ENCODE data around the gene HBG1.

DNA sequence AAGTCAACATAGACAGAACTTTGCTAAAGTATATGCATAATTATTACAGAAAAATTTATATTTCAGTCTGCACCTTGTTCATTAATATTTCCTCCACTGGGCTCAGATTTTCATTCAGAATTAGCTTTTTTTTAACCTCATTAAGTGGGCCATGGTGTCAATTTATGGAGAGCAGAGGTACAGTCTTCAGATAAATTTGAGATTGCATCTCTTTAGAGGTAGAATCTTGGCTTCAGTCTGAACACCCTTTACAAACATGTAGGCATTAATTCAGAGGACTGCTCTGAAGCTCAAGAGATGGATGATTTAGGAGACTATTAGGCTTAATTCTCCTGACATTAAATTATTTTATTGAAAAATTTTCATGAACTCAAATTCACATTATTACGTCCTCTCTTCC lies 19.4 kb downstream of the HBG1 start:
- TF ChIP-seq CTCF (IDR thresholded peaks at IDR 0.05 in 2 of 3, conservative IDR thresholded peaks at IDR 0.05 in 1 of 3; ENCODE audit: control insufficient read depth in 2 of 3, extremely low read depth in 1 of 3, insufficient read depth in 1 of 3, low read depth in 3 of 3, low read length in 3 of 3) = no peak
- TF ChIP-seq TAF1 (IDR thresholded peaks at IDR 0.05; ENCODE audit: borderline replicate concordance, low read depth, low read length) = no peak
- TF ChIP-seq, protein P1, sequence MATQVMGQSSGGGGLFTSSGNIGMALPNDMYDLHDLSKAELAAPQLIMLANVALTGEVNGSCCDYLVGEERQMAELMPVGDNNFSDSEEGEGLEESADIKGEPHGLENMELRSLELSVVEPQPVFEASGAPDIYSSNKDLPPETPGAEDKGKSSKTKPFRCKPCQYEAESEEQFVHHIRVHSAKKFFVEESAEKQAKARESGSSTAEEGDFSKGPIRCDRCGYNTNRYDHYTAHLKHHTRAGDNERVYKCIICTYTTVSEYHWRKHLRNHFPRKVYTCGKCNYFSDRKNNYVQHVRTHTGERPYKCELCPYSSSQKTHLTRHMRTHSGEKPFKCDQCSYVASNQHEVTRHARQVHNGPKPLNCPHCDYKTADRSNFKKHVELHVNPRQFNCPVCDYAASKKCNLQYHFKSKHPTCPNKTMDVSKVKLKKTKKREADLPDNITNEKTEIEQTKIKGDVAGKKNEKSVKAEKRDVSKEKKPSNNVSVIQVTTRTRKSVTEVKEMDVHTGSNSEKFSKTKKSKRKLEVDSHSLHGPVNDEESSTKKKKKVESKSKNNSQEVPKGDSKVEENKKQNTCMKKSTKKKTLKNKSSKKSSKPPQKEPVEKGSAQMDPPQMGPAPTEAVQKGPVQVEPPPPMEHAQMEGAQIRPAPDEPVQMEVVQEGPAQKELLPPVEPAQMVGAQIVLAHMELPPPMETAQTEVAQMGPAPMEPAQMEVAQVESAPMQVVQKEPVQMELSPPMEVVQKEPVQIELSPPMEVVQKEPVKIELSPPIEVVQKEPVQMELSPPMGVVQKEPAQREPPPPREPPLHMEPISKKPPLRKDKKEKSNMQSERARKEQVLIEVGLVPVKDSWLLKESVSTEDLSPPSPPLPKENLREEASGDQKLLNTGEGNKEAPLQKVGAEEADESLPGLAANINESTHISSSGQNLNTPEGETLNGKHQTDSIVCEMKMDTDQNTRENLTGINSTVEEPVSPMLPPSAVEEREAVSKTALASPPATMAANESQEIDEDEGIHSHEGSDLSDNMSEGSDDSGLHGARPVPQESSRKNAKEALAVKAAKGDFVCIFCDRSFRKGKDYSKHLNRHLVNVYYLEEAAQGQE (IDR thresholded peaks at IDR 0.05; ENCODE audit: low read depth, low read length) = no peak
- TF ChIP-seq TARDBP (IDR thresholded peaks at IDR 0.05; ENCODE audit: borderline replicate concordance) = no peak
- TF ChIP-seq EGR1 (IDR thresholded peaks at IDR 0.05; ENCODE audit: borderline replicate concordance in 1 of 2, low read depth in 2 of 2, low read length in 2 of 2) = no peak
- no peak for TF ChIP-seq POLR2AphosphoS5 (IDR thresholded peaks at IDR 0.05; ENCODE audit: low read length)
- no peak for TF ChIP-seq LARP7 (IDR thresholded peaks at IDR 0.05)
- TF ChIP-seq ESRRA (IDR thresholded peaks at IDR 0.05; ENCODE audit: low read length) = no peak
- TF ChIP-seq, protein P2, sequence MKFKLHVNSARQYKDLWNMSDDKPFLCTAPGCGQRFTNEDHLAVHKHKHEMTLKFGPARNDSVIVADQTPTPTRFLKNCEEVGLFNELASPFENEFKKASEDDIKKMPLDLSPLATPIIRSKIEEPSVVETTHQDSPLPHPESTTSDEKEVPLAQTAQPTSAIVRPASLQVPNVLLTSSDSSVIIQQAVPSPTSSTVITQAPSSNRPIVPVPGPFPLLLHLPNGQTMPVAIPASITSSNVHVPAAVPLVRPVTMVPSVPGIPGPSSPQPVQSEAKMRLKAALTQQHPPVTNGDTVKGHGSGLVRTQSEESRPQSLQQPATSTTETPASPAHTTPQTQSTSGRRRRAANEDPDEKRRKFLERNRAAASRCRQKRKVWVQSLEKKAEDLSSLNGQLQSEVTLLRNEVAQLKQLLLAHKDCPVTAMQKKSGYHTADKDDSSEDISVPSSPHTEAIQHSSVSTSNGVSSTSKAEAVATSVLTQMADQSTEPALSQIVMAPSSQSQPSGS (IDR thresholded peaks at IDR 0.05; ENCODE audit: low read length) = no peak
- no peak for TF ChIP-seq MEF2A (IDR thresholded peaks at IDR 0.05; ENCODE audit: insufficient read depth, low read depth, low read length)

Data from GM12878 (cell line).